Lung (tissue), 12 donors: Measurements from ENCODE around the gene ZKSCAN7. TPM values are rescaled to one million over a fixed set of nuclear protein-coding genes. Genes with fewer than 3 reads are reported as not detected.

Experiments used
- ATAC-seq: fragments of 200-7000 bp; cut with Tn5 transposase; one replicate; pipeline ENCODE4 v1.9.1; 2020; ENCODE audit warnings: moderate number of reproducible peaks; ENCODE audit not compliant: insufficient read depth, low FRiP score
- DNase-seq, 3 donors: peaks; one replicate each; pipeline ENCODE4 v3.0.0-alpha.2; 2013 to 2017
- H3K27ac ChIP-seq, 2 donors: one replicate each; pipeline ENCODE4 v1.5.1; 2013; ENCODE audit warnings: mild to moderate bottlenecking in 2 of 2, moderate library complexity in 2 of 2, control low read depth in 1 of 2, inconsistent platforms in 1 of 2, low read depth in 1 of 2, low read length in 1 of 2
- H3K27me3 ChIP-seq, 3 donors: one replicate each; pipeline ENCODE4 v1.5.1; 2013; ENCODE audit warnings: low read length in 2 of 3; ENCODE audit not compliant: control insufficient read depth in 3 of 3, insufficient read depth in 3 of 3
- H3K36me3 ChIP-seq, 4 donors: one replicate each; pipeline ENCODE4 v1.5.1; 2013; ENCODE audit warnings: low read length in 4 of 4, mild to moderate bottlenecking in 1 of 4, moderate library complexity in 1 of 4; ENCODE audit not compliant: control insufficient read depth in 4 of 4, insufficient read depth in 4 of 4
- H3K4me1 ChIP-seq, 5 donors: one replicate each; pipeline ENCODE4 v1.5.1; 2013; ENCODE audit warnings: low read length in 5 of 5, mild to moderate bottlenecking in 2 of 5, moderate library complexity in 1 of 5; ENCODE audit not compliant: control insufficient read depth in 5 of 5, insufficient read depth in 5 of 5
- H3K4me3 ChIP-seq: one replicate; pipeline ENCODE4 v1.5.1; 2013; ENCODE audit warnings: mild to moderate bottlenecking, control low read depth, moderate library complexity
- H3K9ac ChIP-seq, 2 donors: one replicate each; pipeline ENCODE4 v1.5.1; 2013; ENCODE audit warnings: low read length in 2 of 2, control low read depth in 1 of 2; ENCODE audit not compliant: insufficient read depth in 1 of 2
- H3K9me3 ChIP-seq, 4 donors: one replicate each; pipeline ENCODE4 v1.5.1; 2013; ENCODE audit warnings: low read length in 3 of 4, mild to moderate bottlenecking in 1 of 4, moderate library complexity in 1 of 4; ENCODE audit not compliant: control insufficient read depth in 4 of 4, insufficient read depth in 3 of 4
- polyA plus RNA-seq, 2 donors: library from polyadenylated mRNA; stranded (reverse); fragments of 200-250 nt; gene quantifications; one replicate each; pipeline ENCODE4 v1.2.1, GENCODE V29; 2013
- total RNA-seq, 2 donors: library from RNA; depleted of rRNA in 1 of 2; stranded (reverse); fragments of >200 nt in 1 of 2; gene quantifications; one replicate each; pipeline ENCODE4 v1.2.1, GENCODE V29; 2014 to 2021
- TF ChIP-seq, protein P1 (sequence below): IDR thresholded peaks from 2 replicates; pipeline ENCODE4 v1.5.1; 2012; ENCODE audit warnings: mild to moderate bottlenecking; ENCODE audit errors: control extremely low read depth, extremely low read depth
- donor health status: control.
- donor health status: control.
- donor health status: Bipolar disorder and iron deficiency.
- donor health status: healthy.
- donor health status: DM: yes; HTN: yes; CAD: no.

The ZKSCAN7 gene
- total and polyA plus RNA-seq, 4 donors = 1.7 to 12.2 (median 3.1) TPM

DNA sequence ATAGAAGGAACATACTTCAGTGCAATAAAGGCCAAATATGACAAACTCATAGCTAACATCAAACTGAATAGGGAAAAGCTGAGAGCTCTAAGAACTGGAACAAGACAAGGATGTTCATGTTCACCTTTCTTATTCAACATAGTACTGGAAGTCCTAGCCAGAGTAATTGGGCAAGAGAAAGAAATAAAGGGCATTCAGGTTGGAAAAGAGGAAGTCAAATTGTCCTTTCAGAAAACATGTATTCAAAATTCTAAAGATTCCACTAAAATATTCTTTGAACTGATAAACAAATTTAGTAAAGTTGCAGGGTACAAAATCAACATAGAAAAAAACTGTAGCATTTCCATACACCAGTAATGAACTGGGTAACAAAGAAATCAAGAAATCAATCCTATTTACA is 57.7 kb downstream of the ZKSCAN7 start:
- Histone ChIP-seq H3K4me1 (no peaks in the 10 kb centered on the region), H3K27ac (no peak overlapping the region), H3K9me3 (peaks cover 0 to 5% (median under 1%) of the 10 kb centered on the region in 4 donors), H3K27me3 (no peaks in the 10 kb centered on the region), H3K4me3 (no peak overlapping the region), H3K9ac (no peak overlapping the region), H3K36me3 (no peaks in the 10 kb centered on the region)
- ATAC-seq = no peak
- TF ChIP-seq, protein P1, sequence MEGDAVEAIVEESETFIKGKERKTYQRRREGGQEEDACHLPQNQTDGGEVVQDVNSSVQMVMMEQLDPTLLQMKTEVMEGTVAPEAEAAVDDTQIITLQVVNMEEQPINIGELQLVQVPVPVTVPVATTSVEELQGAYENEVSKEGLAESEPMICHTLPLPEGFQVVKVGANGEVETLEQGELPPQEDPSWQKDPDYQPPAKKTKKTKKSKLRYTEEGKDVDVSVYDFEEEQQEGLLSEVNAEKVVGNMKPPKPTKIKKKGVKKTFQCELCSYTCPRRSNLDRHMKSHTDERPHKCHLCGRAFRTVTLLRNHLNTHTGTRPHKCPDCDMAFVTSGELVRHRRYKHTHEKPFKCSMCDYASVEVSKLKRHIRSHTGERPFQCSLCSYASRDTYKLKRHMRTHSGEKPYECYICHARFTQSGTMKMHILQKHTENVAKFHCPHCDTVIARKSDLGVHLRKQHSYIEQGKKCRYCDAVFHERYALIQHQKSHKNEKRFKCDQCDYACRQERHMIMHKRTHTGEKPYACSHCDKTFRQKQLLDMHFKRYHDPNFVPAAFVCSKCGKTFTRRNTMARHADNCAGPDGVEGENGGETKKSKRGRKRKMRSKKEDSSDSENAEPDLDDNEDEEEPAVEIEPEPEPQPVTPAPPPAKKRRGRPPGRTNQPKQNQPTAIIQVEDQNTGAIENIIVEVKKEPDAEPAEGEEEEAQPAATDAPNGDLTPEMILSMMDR = no peak
- no peak for DNase-seq

Other genes starting within 250 kb of the ZKSCAN7 start
- 10 to 100 TPM; 22.8 to 42.1 TPM for gene TCAIM, start 216.4 kb upstream of the ZKSCAN7 start, total RNA-seq
- gene TCAIM, start 216.4 kb upstream of the ZKSCAN7 start, polyA plus RNA-seq = 10 to 100 TPM; 14.4 to 15.1 TPM
- 10 to 100 TPM; 16.3 to 23.2 TPM for gene ZNF445, start 77.5 kb upstream of the ZKSCAN7 start, total RNA-seq
- 1 to 10 TPM; 2.7 to 3.8 TPM for gene ZNF445, start 77.5 kb upstream of the ZKSCAN7 start, polyA plus RNA-seq
- gene ZNF660, start 29.8 kb downstream of the ZKSCAN7 start, total RNA-seq = 1 to 10 TPM; 3.7 to 8.7 TPM
- gene ZNF660, start 29.8 kb downstream of the ZKSCAN7 start, polyA plus RNA-seq = 1 to 10 TPM in 1 of 2 donors, under 1 TPM in 1; 0.64 to 1.1 TPM
- 10 to 100 TPM; 11.5 to 30.0 TPM for gene ZNF197, start 69.8 kb downstream of the ZKSCAN7 start, total RNA-seq
- 1 to 10 TPM; 5.3 to 6.9 TPM for gene ZNF197, start 69.8 kb downstream of the ZKSCAN7 start, polyA plus RNA-seq
- gene ZNF35, start 93.5 kb downstream of the ZKSCAN7 start, total RNA-seq = 10 to 100 TPM in 1 of 2 donors, 1 to 10 TPM in 1; 8.1 to 10.2 TPM
- gene ZNF35, start 93.5 kb downstream of the ZKSCAN7 start, polyA plus RNA-seq = 1 to 10 TPM; 3.6 to 5.4 TPM
- gene ZNF502, start 157.5 kb downstream of the ZKSCAN7 start, total RNA-seq = 1 to 10 TPM; 3.8 to 7.6 TPM
- gene ZNF502, start 157.5 kb downstream of the ZKSCAN7 start, polyA plus RNA-seq = 1 to 10 TPM; 1.8 to 2.0 TPM
- 1 to 10 TPM; 4.0 to 6.8 TPM for gene ZNF501, start 174.4 kb downstream of the ZKSCAN7 start, total RNA-seq
- 1 to 10 TPM; 1.2 to 1.4 TPM for gene ZNF501, start 174.4 kb downstream of the ZKSCAN7 start, polyA plus RNA-seq
- gene KIAA1143, start 206.4 kb downstream of the ZKSCAN7 start, total RNA-seq = 10 to 100 TPM; 18.3 to 27.5 TPM
- 10 to 100 TPM in 1 of 2 donors, 1 to 10 TPM in 1; 9.3 to 12.7 TPM for gene KIAA1143, start 206.4 kb downstream of the ZKSCAN7 start, polyA plus RNA-seq
- 1 to 10 TPM in 1 of 2 donors, under 1 TPM in 1; 0.64 to 4.0 TPM for gene KIF15, start 206.6 kb downstream of the ZKSCAN7 start, total RNA-seq
- gene KIF15, start 206.6 kb downstream of the ZKSCAN7 start, polyA plus RNA-seq = 1 to 10 TPM in 1 of 2 donors, under 1 TPM in 1; 0.65 to 1.2 TPM